Uterus (tissue), 4 donors: ENCODE data around the gene PRLH. TPM values are rescaled to one million over a fixed set of nuclear protein-coding genes. Genes with fewer than 3 reads are reported as not detected.

Source experiments
- DNase-seq, 2 donors: peaks; one replicate each; pipeline ENCODE4 v3.0.0-alpha.2; 2019 to 2020
- H3K27ac ChIP-seq, 2 donors: fragments of 200-600 bp; sonication (generic); 1 replicate in 1 of 2; 2 replicates in 1 of 2; pipeline ENCODE4 v1.5.1; 2016 to 2018
- H3K27me3 ChIP-seq, 2 donors: fragments of 200-600 bp; sonication (generic); one replicate each; pipeline ENCODE4 v1.5.1; 2018 to 2019; ENCODE audit warnings: control low read depth in 1 of 2
- H3K36me3 ChIP-seq, 2 donors: fragments of 200-600 bp; sonication (generic); one replicate each; pipeline ENCODE4 v1.5.1; 2019; ENCODE audit warnings: control low read depth in 1 of 2
- H3K4me1 ChIP-seq, 2 donors: fragments of 200-600 bp; sonication (generic); one replicate each; pipeline ENCODE4 v1.5.1; 2018 to 2019; ENCODE audit warnings: control low read depth in 1 of 2
- H3K4me3 ChIP-seq, 2 donors: fragments of 200-600 bp; sonication (generic); 1 replicate in 1 of 2; 2 replicates in 1 of 2; pipeline ENCODE4 v1.5.1; 2018 to 2019; ENCODE audit warnings: mild to moderate bottlenecking in 1 of 2
- H3K9me3 ChIP-seq, 2 donors: fragments of 200-600 bp; sonication (generic); one replicate each; pipeline ENCODE4 v1.5.1; 2019; ENCODE audit warnings: control low read depth in 1 of 2
- CTCF ChIP-seq, 4 experiments: fragments of 200-600 bp in 2 of 4; fragments of 450-650 bp in 2 of 4; sonication (generic) in 2 of 4; IDR thresholded peaks; one replicate each; pipeline ENCODE4 v1.5.1; 2016 to 2019; ENCODE audit warnings: antibody characterized with exemption in 4 of 4, mild to moderate bottlenecking in 2 of 4, moderate library complexity in 1 of 4
- POLR2A ChIP-seq, 2 donors: fragments of 450-650 bp; IDR thresholded peaks; one replicate each; pipeline ENCODE4 v1.6.1; 2016; ENCODE audit warnings: antibody characterized with exemption in 2 of 2, mild to moderate bottlenecking in 1 of 2, moderate library complexity in 1 of 2
- intact Hi-C: fragments of 100-400 bp; cut with DNase I; formaldehyde crosslinking; loops from one replicate; pipeline ENCODE4 v1.15.1; 2023; ENCODE audit warnings: low total_unique reads
- total RNA-seq, 4 donors: library from RNA; depleted of rRNA in 3 of 4; stranded (reverse); fragments of >200 nt in 3 of 4; gene quantifications; one replicate each; pipeline versions ENCODE4 v1.1.0 to v1.2.4, GENCODE V29; 2014 to 2023
- donor health status: DM: yes; HTN: yes; CAD: no.

The PRLH gene
- total RNA-seq, 4 donors from 2014 or later: not detected

- Histone ChIP-seq H3K4me1 (no peaks in the 10 kb centered on the region), H3K36me3 (no peaks in the 10 kb centered on the region), H3K27me3 (no peaks in the 10 kb centered on the region), H3K27ac (no peak overlapping the region), H3K9me3 (no peaks in the 10 kb centered on the region), H3K4me3 (no peak overlapping the region)
- intact Hi-C loops: no loop called here
- no peak for TF ChIP-seq POLR2A (IDR thresholded peaks at IDR 0.05)
- TF ChIP-seq CTCF (IDR thresholded peaks at IDR 0.05): no peak
- no peak for DNase-seq
These were observed 30.3 kb downstream of the PRLH start for GRCh38 chr2:237596520-237597195.

GRCh38 chr2:237597196-237598145, 31.1 kb downstream of the PRLH start:
- DNase-seq: no peak
- H3K4me1 ChIP-seq: no peaks in the 10 kb centered on the region
- TF ChIP-seq POLR2A (IDR thresholded peaks at IDR 0.05) (no peak), CTCF (IDR thresholded peaks at IDR 0.05) (no peak)
- H3K36me3 ChIP-seq: no peaks in the 10 kb centered on the region
- no peaks in the 10 kb centered on the region for H3K9me3 ChIP-seq
- intact Hi-C loops: no loop called here
- no peak overlapping the region for H3K4me3 ChIP-seq
- no peak overlapping the region for H3K27ac ChIP-seq
- H3K27me3 ChIP-seq: no peaks in the 10 kb centered on the region

GRCh38 chr2:237598468-237599208, 32.3 kb downstream of the PRLH start:
- H3K36me3 ChIP-seq: no peaks in the 10 kb centered on the region
- DNase-seq: no peak
- intact Hi-C loops: no loop called here
- no peaks in the 10 kb centered on the region for H3K9me3 ChIP-seq
- no peak for TF ChIP-seq POLR2A (IDR thresholded peaks at IDR 0.05)
- no peaks in the 10 kb centered on the region for H3K4me1 ChIP-seq
- no peaks in the 10 kb centered on the region for H3K27me3 ChIP-seq
- H3K4me3 ChIP-seq: no peak overlapping the region
- H3K27ac ChIP-seq: peak overlapping the region in 1 of 2 donors; percentile 86

GRCh38 chr2:237599465-237600110, 33.2 kb downstream of the PRLH start:
- H3K4me1 ChIP-seq: no peaks in the 10 kb centered on the region
- TF ChIP-seq CTCF (IDR thresholded peaks at IDR 0.05) (no peak), POLR2A (IDR thresholded peaks at IDR 0.05) (no peak)
- intact Hi-C loops: no loop called here
- no peaks in the 10 kb centered on the region for H3K27me3 ChIP-seq
- H3K4me3 ChIP-seq: peak overlapping the region in 1 of 2 donors; percentile 29
- H3K27ac ChIP-seq: peak overlapping the region; percentile 83 to 86
- DNase-seq: no peak
- H3K9me3 ChIP-seq: no peaks in the 10 kb centered on the region
- no peaks in the 10 kb centered on the region for H3K36me3 ChIP-seq

GRCh38 chr2:237600205-237600846, 34.0 kb downstream of the PRLH start:
- peak overlapping the region; percentile 83 to 86 for H3K27ac ChIP-seq
- peak; percentile 66 to 78 for DNase-seq
- H3K4me3 ChIP-seq: peak overlapping the region in 1 of 2 donors; percentile 29
- intact Hi-C loops: no loop called here
- TF ChIP-seq CTCF (IDR thresholded peaks at IDR 0.05): peak; percentile 41 to 57 (median 46)
- TF ChIP-seq POLR2A (IDR thresholded peaks at IDR 0.05): peak; percentile 18 to 29
- H3K36me3 ChIP-seq: no peaks in the 10 kb centered on the region
- no peaks in the 10 kb centered on the region for H3K27me3 ChIP-seq
- no peaks in the 10 kb centered on the region for H3K4me1 ChIP-seq
- no peaks in the 10 kb centered on the region for H3K9me3 ChIP-seq
